Panc1 (cell line): Measurements from ENCODE around the gene TBR1. TPM values are rescaled to one million over a fixed set of nuclear protein-coding genes. Genes with fewer than 3 reads are reported as not detected.

Experiments
- ATAC-seq: fragments of 200-7000 bp; cut with Tn5 transposase; 2 replicates; pipeline ENCODE4 v1.9.1; 2020; ENCODE audit warnings: mild to moderate bottlenecking, moderate library complexity
- BruUV-seq: library from RNA; stranded (reverse); fragments of 400-500 nt; replicated peaks from 2 replicates; lab custom pipeline; 2021; lab: Mats Ljungman, UMichigan
- CTCF ChIA-PET: fragments of 300-600 bp; sonication (Branson Sonifier 250); formaldehyde crosslinking; loops from one replicate; lab custom pipeline; 2022; ENCODE audit warnings: antibody characterized with exemption; lab: Charles Lee
- POLR2A ChIA-PET: fragments of 300-600 bp; sonication (Branson Sonifier 250); formaldehyde crosslinking; loops from one replicate; lab custom pipeline; 2022; ENCODE audit warnings: antibody characterized with exemption; lab: Charles Lee
- DNase-seq: peaks from one replicate; pipeline ENCODE4 v3.0.0-alpha.2; 2010; ENCODE audit warnings: low read depth, low spot score
- H3K27ac ChIP-seq: 2 replicates; pipeline ENCODE4 v1.5.1; 2011; ENCODE audit warnings: mild to moderate bottlenecking, low read length, inconsistent platforms
- H3K27me3 ChIP-seq: fragments of 200-500 bp; sonication (Bioruptor generic); 2 replicates; pipeline ENCODE4 v1.6.0; 2014; ENCODE audit warnings: low read length, inconsistent platforms; ENCODE audit not compliant: control insufficient read depth, insufficient read depth
- H3K36me3 ChIP-seq: fragments of 200-500 bp; sonication (Bioruptor generic); 2 replicates; pipeline ENCODE4 v1.5.1; 2014; ENCODE audit warnings: inconsistent platforms, mild to moderate bottlenecking, low read length, moderate library complexity; ENCODE audit not compliant: control insufficient read depth, insufficient read depth
- H3K4me1 ChIP-seq: 2 replicates; pipeline ENCODE4 v1.5.1; 2011; ENCODE audit warnings: inconsistent platforms, mild to moderate bottlenecking, low read length, moderate library complexity; ENCODE audit not compliant: control insufficient read depth, insufficient read depth
- H3K4me3 ChIP-seq, 2 experiments: 2 replicates each; pipeline ENCODE4 v1.5.1; 2011 to 2012; ENCODE audit warnings: low read depth in 2 of 2, low read length in 2 of 2, mild to moderate bottlenecking in 2 of 2, inconsistent platforms in 1 of 2, moderate library complexity in 1 of 2
- H3K9me3 ChIP-seq: fragments of 200-500 bp; sonication (Bioruptor generic); 2 replicates; pipeline ENCODE4 v1.5.1; 2014; ENCODE audit warnings: low read depth, mild to moderate bottlenecking, inconsistent platforms, low read length, moderate library complexity; ENCODE audit not compliant: control insufficient read depth, insufficient read depth
- CTCF ChIP-seq: fragments of 450-650 bp; IDR thresholded peaks from 2 replicates; pipeline ENCODE4 v1.5.1; 2017; ENCODE audit warnings: mild to moderate bottlenecking
- POLR2AphosphoS5 ChIP-seq: IDR thresholded peaks from 2 replicates; pipeline ENCODE4 v1.6.1; 2012; ENCODE audit warnings: mild to moderate bottlenecking, low read depth, low read length, moderate library complexity
- SIN3A ChIP-seq: IDR thresholded peaks from 2 replicates; pipeline ENCODE4 v1.6.1; 2012; ENCODE audit warnings: low read depth, mild to moderate bottlenecking, low read length, moderate library complexity, borderline replicate concordance; ENCODE audit not compliant: insufficient read depth
- TCF7L2 ChIP-seq: IDR thresholded peaks from 2 replicates; pipeline ENCODE4 v1.6.1; 2011; ENCODE audit warnings: mild to moderate bottlenecking, low read depth, low read length, inconsistent platforms
- in situ Hi-C: cut with HindIII; loops from 2 replicates; pipeline ENCODE4 v1.10.0; 2016; ENCODE audit warnings: low sequenced_read_pairs, low pct_unique_long_range_greater_than_20kb
- intact Hi-C: fragments of 100-400 bp; cut with micrococcal nuclease; formaldehyde crosslinking; loops from one replicate; pipeline ENCODE4 v1.10.0; 2022; ENCODE audit not compliant: unreplicated experiment
- total RNA-seq: library from RNA; stranded (reverse); gene quantifications from one replicate; pipeline ENCODE4 v1.2.1, GENCODE V29; 2021; ENCODE audit not compliant: unreplicated experiment
- TF ChIP-seq, protein P1 (sequence below), 2 experiments: IDR thresholded peaks; 2 replicates each; pipeline ENCODE4 v1.6.1; 2011 to 2012; ENCODE audit warnings: low read depth in 2 of 2, control low read depth in 1 of 2, low read length in 1 of 2, mild to moderate bottlenecking in 1 of 2, moderate library complexity in 1 of 2; ENCODE audit not compliant: insufficient read depth in 1 of 2

TBR1 gene
- total RNA-seq, 1 experiment from 2014 or later: not detected

DNA sequence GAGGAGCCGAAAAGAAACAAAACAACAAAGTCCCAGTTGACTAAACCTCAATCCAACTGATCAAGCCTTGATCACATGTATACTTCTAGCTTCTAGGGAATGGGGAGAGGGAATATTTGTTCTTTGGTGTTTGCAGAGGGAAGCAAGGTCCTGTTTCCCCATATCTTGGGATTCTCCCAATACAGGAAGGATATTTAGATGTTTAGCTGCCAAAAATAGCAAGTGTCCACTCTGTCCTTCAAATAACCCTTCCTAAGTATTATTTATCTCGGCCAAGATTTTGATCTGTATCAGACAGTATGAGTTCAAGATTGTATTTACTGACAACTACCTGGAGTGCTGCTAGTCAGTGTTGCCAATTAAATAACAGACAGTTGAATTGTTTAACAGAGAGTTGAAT is 55.5 kb downstream of the TBR1 start:
- H3K4me3 ChIP-seq: no peak overlapping the region
- no peaks in the 10 kb centered on the region for H3K4me1 ChIP-seq
- H3K27me3 ChIP-seq: no peaks in the 10 kb centered on the region
- ChIA-PET CTCF (no interaction called here), POLR2A (no interaction called here)
- no peaks in the 10 kb centered on the region for H3K36me3 ChIP-seq
- in situ Hi-C loops (no loop called here), intact Hi-C loops (no loop called here)
- H3K27ac ChIP-seq: no peak overlapping the region
- TF ChIP-seq, protein P1, sequence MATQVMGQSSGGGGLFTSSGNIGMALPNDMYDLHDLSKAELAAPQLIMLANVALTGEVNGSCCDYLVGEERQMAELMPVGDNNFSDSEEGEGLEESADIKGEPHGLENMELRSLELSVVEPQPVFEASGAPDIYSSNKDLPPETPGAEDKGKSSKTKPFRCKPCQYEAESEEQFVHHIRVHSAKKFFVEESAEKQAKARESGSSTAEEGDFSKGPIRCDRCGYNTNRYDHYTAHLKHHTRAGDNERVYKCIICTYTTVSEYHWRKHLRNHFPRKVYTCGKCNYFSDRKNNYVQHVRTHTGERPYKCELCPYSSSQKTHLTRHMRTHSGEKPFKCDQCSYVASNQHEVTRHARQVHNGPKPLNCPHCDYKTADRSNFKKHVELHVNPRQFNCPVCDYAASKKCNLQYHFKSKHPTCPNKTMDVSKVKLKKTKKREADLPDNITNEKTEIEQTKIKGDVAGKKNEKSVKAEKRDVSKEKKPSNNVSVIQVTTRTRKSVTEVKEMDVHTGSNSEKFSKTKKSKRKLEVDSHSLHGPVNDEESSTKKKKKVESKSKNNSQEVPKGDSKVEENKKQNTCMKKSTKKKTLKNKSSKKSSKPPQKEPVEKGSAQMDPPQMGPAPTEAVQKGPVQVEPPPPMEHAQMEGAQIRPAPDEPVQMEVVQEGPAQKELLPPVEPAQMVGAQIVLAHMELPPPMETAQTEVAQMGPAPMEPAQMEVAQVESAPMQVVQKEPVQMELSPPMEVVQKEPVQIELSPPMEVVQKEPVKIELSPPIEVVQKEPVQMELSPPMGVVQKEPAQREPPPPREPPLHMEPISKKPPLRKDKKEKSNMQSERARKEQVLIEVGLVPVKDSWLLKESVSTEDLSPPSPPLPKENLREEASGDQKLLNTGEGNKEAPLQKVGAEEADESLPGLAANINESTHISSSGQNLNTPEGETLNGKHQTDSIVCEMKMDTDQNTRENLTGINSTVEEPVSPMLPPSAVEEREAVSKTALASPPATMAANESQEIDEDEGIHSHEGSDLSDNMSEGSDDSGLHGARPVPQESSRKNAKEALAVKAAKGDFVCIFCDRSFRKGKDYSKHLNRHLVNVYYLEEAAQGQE (IDR thresholded peaks at IDR 0.05; ENCODE audit: insufficient read depth in 1 of 2, low read depth in 2 of 2, low read length in 1 of 2): no peak
- TF ChIP-seq SIN3A (no peak), CTCF (no peak), POLR2AphosphoS5 (no peak), TCF7L2 (no peak)
- no TSS peak for BruUV-seq
- 0 out of 2 replicates have a peak, but pooled peaks cover 6% of the 10 kb centered on the region for H3K9me3 ChIP-seq
- ATAC-seq (no peak), DNase-seq (no peak)

DNA sequence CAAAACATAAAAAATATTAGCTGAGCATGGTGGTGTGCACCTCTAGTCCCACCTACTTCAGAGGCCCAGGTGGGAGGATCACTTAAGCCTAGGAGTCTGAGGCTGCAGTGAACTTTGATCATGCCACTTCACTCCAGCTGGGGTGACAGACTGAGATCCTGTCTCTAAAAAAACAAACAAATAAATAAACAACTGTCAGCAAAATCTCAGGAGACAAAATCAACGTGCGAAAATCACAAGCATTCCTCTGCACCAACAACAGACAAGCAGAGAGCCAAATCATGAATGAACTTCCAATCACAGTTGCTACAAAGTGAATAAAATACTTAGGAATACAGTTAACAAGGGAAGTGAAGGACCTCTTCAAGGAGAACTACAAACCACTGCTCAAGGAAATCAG is 58.8 kb downstream of the TBR1 start:
- POLR2A ChIA-PET: no interaction called here
- Histone ChIP-seq H3K27ac (no peak overlapping the region), H3K27me3 (no peaks in the 10 kb centered on the region), H3K36me3 (no peaks in the 10 kb centered on the region), H3K9me3 (0 out of 2 replicates have a peak, but pooled peaks cover 6% of the 10 kb centered on the region), H3K4me3 (no peak overlapping the region), H3K4me1 (no peaks in the 10 kb centered on the region)
- DNase-seq: no peak
- intact Hi-C loops: no loop called here
- in situ Hi-C loops: no loop called here
- BruUV-seq: no TSS peak
- CTCF ChIA-PET: no interaction called here
- TF ChIP-seq, protein P1 (IDR thresholded peaks at IDR 0.05; ENCODE audit: insufficient read depth in 1 of 2, low read depth in 2 of 2, low read length in 1 of 2): no peak
- no peak for TF ChIP-seq SIN3A
- no peak for TF ChIP-seq CTCF
- TF ChIP-seq POLR2AphosphoS5: no peak
- TF ChIP-seq TCF7L2: no peak
- no peak for ATAC-seq
